Measurements from ENCODE around the gene CEP41. TPM values are rescaled to one million over a fixed set of nuclear protein-coding genes. Genes with fewer than 3 reads are reported as not detected.

CEP41 gene
- total and polyA plus RNA-seq, 2 donors (not counting 3 experiments of a cell fraction or from before 2014, with no cell fraction given): 19.5 to 26.8 TPM

- H3K36me3 ChIP-seq (ENCODE audit: control insufficient read depth in 2 of 2, extremely low read depth in 1 of 2, insufficient read depth in 2 of 2, low read length in 2 of 2): peaks cover 0 to 3% of the 10 kb centered on the region in 2 experiments
- POLR2A ChIA-PET: no interaction called here
- no peaks in the 10 kb centered on the region for H3K79me2 ChIP-seq (ENCODE audit: control insufficient read depth, insufficient read depth, low read length)
- no peak for TF ChIP-seq EZH2 (IDR thresholded peaks at IDR 0.05; ENCODE audit: borderline replicate concordance, low read depth, low read length, severe bottlenecking)
- TF ChIP-seq POLR2AphosphoS5 (IDR thresholded peaks at IDR 0.05; ENCODE audit: insufficient read depth, low read depth, low read length): no peak
- TF ChIP-seq FOS (IDR thresholded peaks at IDR 0.05; ENCODE audit: borderline replicate concordance, insufficient read depth, low read length): no peak
- TF ChIP-seq MAX (IDR thresholded peaks at IDR 0.05; ENCODE audit: insufficient read depth, insufficient read length): no peak
- no peak for TF ChIP-seq GATA2 (IDR thresholded peaks at IDR 0.05; ENCODE audit: insufficient read depth, insufficient read length, low read depth, low read length)
- TF ChIP-seq CTCF (IDR thresholded peaks at IDR 0.05; ENCODE audit: extremely low read depth in 1 of 2, insufficient read depth in 1 of 2, low read depth in 1 of 2, low read length in 2 of 2): no peak
- TF ChIP-seq JUN (IDR thresholded peaks at IDR 0.05; ENCODE audit: borderline replicate concordance, insufficient read depth, insufficient read length, low read depth): no peak
- TF ChIP-seq POLR2A (IDR thresholded peaks at IDR 0.05; ENCODE audit: low read depth, low read length): no peak
- H3K9me1 ChIP-seq (replicated peaks; ENCODE audit: control insufficient read depth, extremely low read depth, insufficient read depth, low read length): no peaks in the 10 kb centered on the region
- no TSS peak for BruUV-seq (replicated peaks)
- peak; percentile 13 for DNase-seq (ENCODE audit: low read depth, low spot score)
- dilution Hi-C loops (cut with MboI; ENCODE audit: extremely low pct_ligation_motif_present, low sequenced_read_pairs) (no loop called here), intact Hi-C loops (cut with micrococcal nuclease) (no loop called here)
- H3K27me3 ChIP-seq (ENCODE audit: control insufficient read depth in 2 of 2, insufficient read depth in 2 of 2, low read length in 2 of 2): no peaks in the 10 kb centered on the region
- H4K20me1 ChIP-seq (replicated peaks; ENCODE audit: control insufficient read depth, extremely low read depth, insufficient read depth, low read length): no peaks in the 10 kb centered on the region
- no peak overlapping the region for H3K4me3 ChIP-seq (replicated peaks in 1 of 3; ENCODE audit: insufficient read depth in 1 of 3, low read depth in 1 of 3, low read length in 3 of 3)
- peaks cover 14% of the 10 kb centered on the region for H3K4me1 ChIP-seq (ENCODE audit: control insufficient read depth, extremely low read depth, insufficient read depth, low read length)
- CTCF ChIA-PET: interaction anchor here (0.9 kb wide), 1 partner anchor 14 kb away, joined by 3 read pairs; no protein-coding TSS in a partner anchor
- no peak overlapping the region for H3K27ac ChIP-seq (ENCODE audit: insufficient read depth, low read depth, low read length)
- H3K4me2 ChIP-seq (ENCODE audit: insufficient read depth, low read length): no peak overlapping the region
- H2AFZ ChIP-seq (ENCODE audit: low read depth, low read length): no peak overlapping the region
- no peaks in the 10 kb centered on the region for H3K9me3 ChIP-seq (replicated peaks; ENCODE audit: control insufficient read depth, insufficient read depth, low read length)
- no peak overlapping the region for H3K9ac ChIP-seq (replicated peaks; ENCODE audit: extremely low read depth, insufficient read depth, low read length)
- no peak for FAIRE-seq
These were observed 14.3 kb downstream of the CEP41 start for GRCh38 chr7:130426564-130426963.

Measured in endothelial cell of umbilical vein (primary cell).